HepG2 (cell line): ENCODE results near the gene TMEM80. TPM values are rescaled to one million over a fixed set of nuclear protein-coding genes. Genes with fewer than 3 reads are reported as not detected.

Experiments
- ZNF407 ChIP-seq: sonication (generic); formaldehyde crosslinking; IDR thresholded peaks from one replicate; pipeline ENCODE4 v1.5.1; 2020; ENCODE audit warnings: mild to moderate bottlenecking, missing genetic modification reagents; ENCODE audit errors: not compliant biosample characterization
- polyA plus RNA-seq, 8 experiments: library from polyadenylated mRNA; depleted of rRNA in 3 of 8; stranded (reverse) in 7 of 8; unstranded in 1 of 8; fragments of >200 nt; fragmentation: Illumina TruSeq in 4 of 8; extraction: Trizol in 4 of 8; gene quantifications; 2 replicates each; pipeline versions ENCODE4 v1.2.1 to v1.2.3, GENCODE V29; 2011 to 2016; ENCODE audit warnings: low read depth in 4 of 8, missing spikeins in 1 of 8, mixed read lengths in 1 of 8; ENCODE audit not compliant: insufficient read depth in 1 of 8
- total RNA-seq, 5 experiments: library from RNA; depleted of rRNA; stranded (reverse); fragments of >200 nt; fragmentation: Illumina TruSeq; extraction: Trizol; gene quantifications; 2 replicates each; pipeline ENCODE4 v1.2.3, GENCODE V29; 2016; ENCODE audit warnings: low read depth in 1 of 5

Gene TMEM80
- total and polyA plus RNA-seq, 2 of the 13 experiments (the other 11 are each of a cell fraction or from before 2014, with no cell fraction given), result 5.6 to 17.1 TPM

- TF ChIP-seq ZNF407 (CRISPR knock-in tag), result peak; percentile 18
Measured at GRCh38 chr11:708511-708910, 12.9 kb downstream of the TMEM80 start (continued).
